GM23338 (cell line): ENCODE results near the gene CYSLTR2. TPM values are rescaled to one million over a fixed set of nuclear protein-coding genes. Genes with fewer than 3 reads are reported as not detected.

Experiments used
- ATAC-seq: fragments of 200-7000 bp; cut with Tn5 transposase; 3 replicates; pipeline ENCODE4 v1.9.1; 2020
- DNase-seq: peaks from one replicate; pipeline ENCODE4 v3.0.0-alpha.2; 2015; ENCODE audit warnings: low spot score
- H2AFZ ChIP-seq: fragments of 200-600 bp; sonication (generic); 2 replicates; pipeline ENCODE4 v1.8.0; 2016; ENCODE audit warnings: antibody characterized with exemption, mild to moderate bottlenecking, moderate library complexity
- H3F3A ChIP-seq: fragments of 200-600 bp; sonication (generic); replicated peaks from 2 replicates; pipeline ENCODE4 v1.8.0; 2017; ENCODE audit warnings: antibody characterized with exemption, mixed run types, low read depth
- H3K27ac ChIP-seq: fragments of 200-600 bp; sonication (generic); 2 replicates; pipeline ENCODE4 v1.6.1; 2016; ENCODE audit warnings: low read depth
- H3K27me3 ChIP-seq: fragments of 200-600 bp; sonication (generic); 2 replicates; pipeline ENCODE4 v1.8.0; 2016; ENCODE audit warnings: mild to moderate bottlenecking, mixed run types, moderate library complexity; ENCODE audit not compliant: insufficient read depth
- H3K36me3 ChIP-seq: fragments of 200-600 bp; sonication (generic); 2 replicates; pipeline ENCODE4 v1.8.0; 2016; ENCODE audit warnings: mild to moderate bottlenecking; ENCODE audit not compliant: insufficient read depth
- H3K4me1 ChIP-seq: fragments of 200-600 bp; sonication (generic); 2 replicates; pipeline ENCODE4 v1.8.0; 2016; ENCODE audit warnings: mild to moderate bottlenecking, moderate library complexity; ENCODE audit not compliant: insufficient read depth
- H3K4me2 ChIP-seq: fragments of 200-600 bp; sonication (generic); 2 replicates; pipeline ENCODE4 v1.7.1; 2017; ENCODE audit warnings: mixed run types
- H3K4me3 ChIP-seq: fragments of 200-600 bp; sonication (generic); 2 replicates; pipeline ENCODE4 v1.6.1; 2016; ENCODE audit warnings: mixed run types
- H3K79me2 ChIP-seq: fragments of 200-600 bp; sonication (generic); replicated peaks from 2 replicates; pipeline ENCODE4 v1.8.0; 2017; ENCODE audit warnings: mild to moderate bottlenecking; ENCODE audit not compliant: insufficient read depth
- H3K9me2 ChIP-seq: fragments of 200-600 bp; sonication (generic); 2 replicates; pipeline ENCODE4 v1.8.0; 2017; ENCODE audit not compliant: insufficient read depth
- H4K20me1 ChIP-seq: fragments of 200-600 bp; sonication (generic); replicated peaks from 2 replicates; pipeline ENCODE4 v1.8.0; 2017; ENCODE audit warnings: mild to moderate bottlenecking; ENCODE audit not compliant: insufficient read depth
- H3K27ac Mint-ChIP-seq: 2 replicates; pipeline ENCODE4 v1.8.0; 2020; ENCODE audit warnings: inconsistent platforms, mild to moderate bottlenecking, moderate library complexity, mixed read lengths
- H3K27me3 Mint-ChIP-seq: 3 replicates; pipeline ENCODE4 v1.8.0; 2022; ENCODE audit warnings: low read depth, mild to moderate bottlenecking, moderate library complexity, mixed read lengths, inconsistent platforms; ENCODE audit not compliant: insufficient read depth, poor library complexity
- H3K36me3 Mint-ChIP-seq: 3 replicates; pipeline ENCODE4 v1.8.0; 2021; ENCODE audit warnings: low read depth, mild to moderate bottlenecking, inconsistent platforms, moderate library complexity, mixed read lengths
- H3K4me1 Mint-ChIP-seq: 3 replicates; pipeline ENCODE4 v1.8.0; 2020; ENCODE audit warnings: mild to moderate bottlenecking, inconsistent platforms, mixed read lengths
- H3K4me3 Mint-ChIP-seq: 3 replicates; pipeline ENCODE4 v1.8.0; 2021; ENCODE audit warnings: moderate library complexity, mild to moderate bottlenecking, inconsistent platforms, mixed read lengths
- H3K9me3 Mint-ChIP-seq: 3 replicates; pipeline ENCODE4 v1.8.0; 2020; ENCODE audit warnings: moderate library complexity, mild to moderate bottlenecking, inconsistent platforms, mixed read lengths
- CREB1 ChIP-seq: fragments of 250-450 bp; sonication (Bioruptor Pico); IDR thresholded peaks from 2 replicates; pipeline ENCODE4 v1.5.0; 2020; ENCODE audit warnings: low read depth, mild to moderate bottlenecking, moderate library complexity
- CTCF ChIP-seq, 2 experiments: fragments of 200-600 bp in 1 of 2; sonication (generic) in 1 of 2; conservative IDR thresholded peaks; 2 replicates each; pipeline versions ENCODE4 v1.5.1 to v1.6.1; 2016 to 2017; ENCODE audit warnings: antibody characterized with exemption in 2 of 2, low read depth in 2 of 2, mild to moderate bottlenecking in 2 of 2, moderate library complexity in 1 of 2
- ETS1 ChIP-seq: IDR thresholded peaks from 2 replicates; pipeline ENCODE4 v1.6.1; 2016; ENCODE audit warnings: antibody characterized with exemption
- EZH2 ChIP-seq: fragments of 200-600 bp; sonication (generic); IDR thresholded peaks from one replicate; pipeline ENCODE4 v1.8.0; 2017; ENCODE audit warnings: antibody characterized with exemption, mild to moderate bottlenecking, low read depth; ENCODE audit not compliant: unreplicated experiment
- EZH2phosphoT487 ChIP-seq: fragments of 200-600 bp; sonication (generic); IDR thresholded peaks from one replicate; pipeline ENCODE4 v1.8.1; 2018; ENCODE audit warnings: antibody characterized with exemption; ENCODE audit not compliant: unreplicated experiment
- POLR2AphosphoS5 ChIP-seq: IDR thresholded peaks from 2 replicates; pipeline ENCODE4 v1.6.1; 2016; ENCODE audit warnings: antibody characterized with exemption, low read depth
- REST ChIP-seq: IDR thresholded peaks from one replicate; pipeline ENCODE4 v1.6.1; 2018; ENCODE audit warnings: antibody characterized with exemption; ENCODE audit not compliant: unreplicated experiment
- STAT1 ChIP-seq: IDR thresholded peaks from one replicate; pipeline ENCODE4 v1.6.1; 2016; ENCODE audit warnings: antibody characterized with exemption; ENCODE audit not compliant: unreplicated experiment
- ZNF114 ChIP-seq: fragments of 250-450 bp; sonication (Bioruptor Pico); IDR thresholded peaks from 2 replicates; pipeline ENCODE4 v1.5.0; 2020; ENCODE audit warnings: mild to moderate bottlenecking, moderate library complexity
- ZNF331 ChIP-seq: fragments of 250-450 bp; sonication (Bioruptor Pico); IDR thresholded peaks from 2 replicates; pipeline ENCODE4 v1.5.0; 2020; ENCODE audit warnings: low read depth, mild to moderate bottlenecking, moderate library complexity
- polyA plus RNA-seq: library from polyadenylated mRNA; unstranded; fragments of >200 nt; fragmentation: Nextera tagmentation; extraction: Ambion mirVana; gene quantifications from 2 replicates; pipeline ENCODE4 v1.2.1, GENCODE V29; 2016
- total RNA-seq: library from RNA; depleted of rRNA; stranded (reverse); fragments of >200 nt; shearing (Covaris generic); gene quantifications from 2 replicates; pipeline ENCODE4 v1.2.3, GENCODE V29; 2014

The CYSLTR2 gene
- total and polyA plus RNA-seq, 2 experiments from 2014 or later, result not detected

GRCh38 chr13:48729856-48730255 lies 76.1 kb downstream of the CYSLTR2 start:
- H3K4me3 ChIP-seq, result no peak overlapping the region
- H3K4me1 ChIP-seq, result peaks cover 2% of the 10 kb centered on the region; the same call in 1 of the 2 replicates
- H3K4me3 Mint-ChIP-seq, result no peak overlapping the region
- H3K4me2 ChIP-seq, result no peak overlapping the region
- no peaks in the 10 kb centered on the region for H3K27me3 ChIP-seq
- DNase-seq (no peak), ATAC-seq (no peak)
- peaks cover 16% of the 10 kb centered on the region for H3K4me1 Mint-ChIP-seq
- no peaks in the 10 kb centered on the region for H4K20me1 ChIP-seq
- H3K27me3 Mint-ChIP-seq, result peaks cover 5% of the 10 kb centered on the region
- H3F3A ChIP-seq, result no peaks in the 10 kb centered on the region
- H3K9me3 Mint-ChIP-seq, result peaks cover 4% of the 10 kb centered on the region; the same call in 1 of the 3 replicates
- 0 out of 2 replicates have a peak, but pooled peaks cover 6% of the 10 kb centered on the region for H3K9me2 ChIP-seq
- no peak overlapping the region for H3K27ac Mint-ChIP-seq
- no peaks in the 10 kb centered on the region for H3K36me3 Mint-ChIP-seq
- no peaks in the 10 kb centered on the region for H3K36me3 ChIP-seq
- H3K79me2 ChIP-seq, result no peaks in the 10 kb centered on the region
- H3K27ac ChIP-seq, result no peak overlapping the region
- TF ChIP-seq ZNF331, result no peak
- no peak overlapping the region for H2AFZ ChIP-seq

- H3K9me3 Mint-ChIP-seq, result no peaks in the 10 kb centered on the region; the same call in 2 of the 3 replicates
- Histone ChIP-seq H3K4me2 (no peak overlapping the region), H3K9me2 (0 out of 2 replicates have a peak, but pooled peaks cover 3% of the 10 kb centered on the region), H3K79me2 (no peaks in the 10 kb centered on the region), H3K27me3 (no peaks in the 10 kb centered on the region), H3K27ac (no peak overlapping the region), H3K4me3 (no peak overlapping the region), H4K20me1 (no peaks in the 10 kb centered on the region), H3K36me3 (no peaks in the 10 kb centered on the region), H3F3A (no peaks in the 10 kb centered on the region), H2AFZ (no peak overlapping the region), H3K4me1 (peaks cover 5% of the 10 kb centered on the region; the same call in 1 of the 2 replicates)
- ATAC-seq (peak; percentile 55), DNase-seq (peak; percentile 17)
- peaks cover 26% of the 10 kb centered on the region for H3K4me1 Mint-ChIP-seq
- no peak overlapping the region for H3K4me3 Mint-ChIP-seq
- no peak overlapping the region for H3K27ac Mint-ChIP-seq
- H3K36me3 Mint-ChIP-seq, result no peaks in the 10 kb centered on the region
- peaks cover 5% of the 10 kb centered on the region for H3K27me3 Mint-ChIP-seq
- TF ChIP-seq EZH2, result no peak
- no peak for TF ChIP-seq CREB1 (CRISPR knock-in tag)
- TF ChIP-seq ZNF331, result no peak
- TF ChIP-seq CTCF (conservative IDR thresholded peaks at IDR 0.05; ENCODE audit: low read depth in 2 of 2), result no peak
- no peak for TF ChIP-seq POLR2AphosphoS5
- TF ChIP-seq ETS1, result no peak
- no peak for TF ChIP-seq STAT1
- no peak for TF ChIP-seq ZNF114
- no peak for TF ChIP-seq REST
- no peak for TF ChIP-seq EZH2phosphoT487
Measured at GRCh38 chr13:48731001-48731658, 77.4 kb downstream of the CYSLTR2 start.
